Measurements from ENCODE around the gene FNDC3B. TPM values are rescaled to one million over a fixed set of nuclear protein-coding genes. Genes with fewer than 3 reads are reported as not detected.
A peak's percentile ranks its signal among the peaks of the same experiment; 100 is the strongest.

The FNDC3B gene
- total and polyA plus RNA-seq, 10 donors, result 3.1 to 149 (median 103) TPM

GRCh38 chr3:172176061-172176770 is 136.8 kb downstream of the FNDC3B start:
- Histone ChIP-seq H3K27ac (peak overlapping the region; percentile 46 to 79 (median 60)), H3K27me3 (replicated peaks in 1 of 7) (no peaks in the 10 kb centered on the region), H3K36me3 (no peaks in the 10 kb centered on the region), H3K4me3 (no peak overlapping the region), H3K9me3 (no peaks in the 10 kb centered on the region), H3K4me1 (peaks cover 6 to 78% (median 38%) of the 10 kb centered on the region in 6 donors)
- no peak for TF ChIP-seq POLR2A (IDR thresholded peaks at IDR 0.05)
- TF ChIP-seq POLR2AphosphoS5 (IDR thresholded peaks at IDR 0.05), result no peak
- no peak for TF ChIP-seq CTCF (IDR thresholded peaks at IDR 0.05 in 8 of 11, conservative IDR thresholded peaks at IDR 0.05 in 3 of 11)
- intact Hi-C loops (cut with DNase I; ENCODE audit: low total_unique reads), result no loop called here
- no peak for DNase-seq
- 48 to 66% (median 49%) methylated on average over 3 of the region's 3 CpGs for WGBS, 5 donors

DNA sequence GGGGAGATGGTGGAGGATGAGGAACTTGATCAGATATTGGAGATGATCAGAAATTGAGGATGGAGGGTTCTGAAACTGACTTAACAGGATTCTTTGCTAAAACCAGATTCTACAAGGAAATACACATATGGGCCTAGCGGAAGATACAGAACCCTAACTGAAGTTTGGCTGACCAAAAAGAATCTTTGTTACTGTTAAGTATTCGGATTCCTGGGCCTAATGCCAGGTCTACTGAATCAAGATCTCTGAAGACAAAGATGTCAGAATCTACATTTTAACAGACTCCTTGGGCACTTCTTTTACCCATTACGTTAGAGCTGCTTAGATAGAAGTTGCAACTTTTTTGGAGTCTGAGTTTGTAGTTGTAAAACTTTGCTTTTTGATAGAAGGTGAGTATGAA is 137.7 kb downstream of the FNDC3B start:
- Histone ChIP-seq H3K27me3 (replicated peaks in 1 of 7) (no peaks in the 10 kb centered on the region), H3K4me3 (no peak overlapping the region), H3K27ac (peak overlapping the region in 5 of 8 donors; percentile 46 to 79 (median 60)), H3K9me3 (no peaks in the 10 kb centered on the region), H3K4me1 (peaks cover 7 to 78% (median 39%) of the 10 kb centered on the region in 6 donors), H3K36me3 (no peaks in the 10 kb centered on the region)
- WGBS, 5 donors, result 77 to 86% (median 83%) methylated on average over 3 of the region's 3 CpGs
- DNase-seq, result no peak
- intact Hi-C loops (cut with DNase I; ENCODE audit: low total_unique reads), result no loop called here
- TF ChIP-seq POLR2AphosphoS5 (IDR thresholded peaks at IDR 0.05) (no peak), CTCF (IDR thresholded peaks at IDR 0.05 in 8 of 11, conservative IDR thresholded peaks at IDR 0.05 in 3 of 11) (no peak), POLR2A (IDR thresholded peaks at IDR 0.05) (no peak)

GRCh38 chr3:172177803-172178316 is 138.5 kb downstream of the FNDC3B start:
- Histone ChIP-seq H3K9me3 (no peaks in the 10 kb centered on the region), H3K27ac (no peak overlapping the region), H3K36me3 (no peaks in the 10 kb centered on the region), H3K4me1 (peaks cover 14 to 81% (median 43%) of the 10 kb centered on the region in 6 donors), H3K4me3 (no peak overlapping the region), H3K27me3 (replicated peaks in 1 of 7) (no peaks in the 10 kb centered on the region)
- TF ChIP-seq CTCF (IDR thresholded peaks at IDR 0.05 in 8 of 11, conservative IDR thresholded peaks at IDR 0.05 in 3 of 11) (no peak), POLR2A (IDR thresholded peaks at IDR 0.05) (no peak), POLR2AphosphoS5 (IDR thresholded peaks at IDR 0.05) (no peak)
- 89 to 97% (median 95%) methylated on average over 2 of the region's 2 CpGs for WGBS, 5 donors
- DNase-seq, result no peak
- intact Hi-C loops (cut with DNase I; ENCODE audit: low total_unique reads), result no loop called here

GRCh38 chr3:172179680-172180399 is 140.5 kb downstream of the FNDC3B start:
- Histone ChIP-seq H3K27me3 (replicated peaks in 1 of 7) (no peaks in the 10 kb centered on the region), H3K36me3 (no peaks in the 10 kb centered on the region), H3K4me3 (no peak overlapping the region), H3K27ac (peak overlapping the region in 1 of 8 donors; percentile 8), H3K9me3 (no peaks in the 10 kb centered on the region), H3K4me1 (peaks cover 14 to 75% (median 45%) of the 10 kb centered on the region in 6 donors)
- WGBS, 5 donors, result 75 to 90% (median 83%) methylated on average over 5 of the region's 5 CpGs
- intact Hi-C loops (cut with DNase I; ENCODE audit: low total_unique reads), result no loop called here
- DNase-seq, result no peak
- no peak for TF ChIP-seq POLR2AphosphoS5 (IDR thresholded peaks at IDR 0.05)
- no peak for TF ChIP-seq POLR2A (IDR thresholded peaks at IDR 0.05)
- TF ChIP-seq CTCF (IDR thresholded peaks at IDR 0.05 in 8 of 11, conservative IDR thresholded peaks at IDR 0.05 in 3 of 11), result no peak
